MCF 10A (cell line): ENCODE data around the gene PIK3IP1. TPM values are rescaled to one million over a fixed set of nuclear protein-coding genes. Genes with fewer than 3 reads are reported as not detected.

Experiments
- BruUV-seq: library from RNA; stranded (reverse); fragments of 400-500 nt; replicated peaks from 2 replicates; lab custom pipeline; 2021; lab: Mats Ljungman, UMichigan
- CTCF ChIA-PET: fragments of 300-600 bp; sonication (Branson Sonifier 250); formaldehyde crosslinking; extraction: SDS; loops from one replicate; lab custom pipeline; 2021; ENCODE audit warnings: antibody characterized with exemption, inconsistent platforms; lab: Yijun Ruan, JAX
- POLR2A ChIA-PET: fragments of 300-600, 350-650 bp; sonication (Branson Sonifier 250); formaldehyde crosslinking; extraction: SDS; loops from one replicate; lab custom pipeline; 2020; ENCODE audit warnings: antibody characterized with exemption, inconsistent platforms; lab: Yijun Ruan, JAX
- DNase-seq: peaks from one replicate; pipeline ENCODE4 v3.0.0-alpha.2; 2018; ENCODE audit not compliant: unreplicated experiment
- H3K27ac Mint-ChIP-seq: one replicate; pipeline ENCODE4 v1.8.0; 2022; ENCODE audit warnings: mild to moderate bottlenecking, low read depth, mixed read lengths; ENCODE audit not compliant: unreplicated experiment
- H3K27me3 Mint-ChIP-seq: one replicate; pipeline ENCODE4 v1.8.0; 2022; ENCODE audit warnings: mixed read lengths; ENCODE audit not compliant: insufficient read depth, unreplicated experiment
- H3K36me3 Mint-ChIP-seq: one replicate; pipeline ENCODE4 v1.8.0; 2022; ENCODE audit warnings: mild to moderate bottlenecking, moderate library complexity, mixed read lengths; ENCODE audit not compliant: insufficient read depth, unreplicated experiment
- H3K4me1 Mint-ChIP-seq: one replicate; pipeline ENCODE4 v1.8.0; 2022; ENCODE audit warnings: mixed read lengths; ENCODE audit not compliant: insufficient read depth, unreplicated experiment
- H3K4me3 Mint-ChIP-seq: one replicate; pipeline ENCODE4 v1.8.0; 2022; ENCODE audit warnings: mild to moderate bottlenecking, moderate library complexity, mixed read lengths; ENCODE audit not compliant: unreplicated experiment
- H3K9me3 Mint-ChIP-seq: one replicate; pipeline ENCODE4 v1.8.0; 2022; ENCODE audit warnings: mixed read lengths; ENCODE audit not compliant: unreplicated experiment
- intact Hi-C: fragments of 100-400 bp; cut with micrococcal nuclease; formaldehyde crosslinking; loops from 2 replicates; pipeline ENCODE4 v1.14.1; 2022
- total RNA-seq: library from RNA; stranded (reverse); gene quantifications from 2 replicates; pipeline ENCODE4 v1.2.3, GENCODE V29; 2022
- TF ChIP-seq, protein P1 (sequence below): fragments of 200-600 bp; IDR thresholded peaks from one replicate; pipeline ENCODE4 v1.8.0; 2022; ENCODE audit warnings: antibody characterized with exemption, mild to moderate bottlenecking; ENCODE audit not compliant: unreplicated experiment

PIK3IP1 gene
- total RNA-seq, 1 experiment from 2014 or later, result 0.93 TPM

DNA sequence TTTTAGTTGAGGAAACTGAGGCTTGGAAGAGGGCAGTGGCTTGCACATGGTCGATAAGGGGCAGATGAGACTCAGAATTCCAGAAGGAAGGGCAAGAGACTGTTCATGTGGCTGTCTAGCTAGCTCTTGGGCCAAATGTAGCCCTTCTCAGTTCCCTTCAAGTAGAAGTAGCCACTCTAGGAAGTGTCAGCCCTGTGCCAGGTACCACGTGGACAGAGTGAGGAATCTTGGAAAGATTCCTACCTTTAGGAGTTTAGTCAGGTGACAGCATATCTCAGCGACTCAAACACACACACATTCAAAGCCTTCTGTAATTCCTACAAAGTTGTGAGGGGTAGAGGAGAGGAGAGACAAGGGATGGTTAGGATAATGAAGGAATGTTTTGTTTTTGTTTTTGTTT is 18.3 kb downstream of the PIK3IP1 start:
- Mint-ChIP-seq H3K27ac (no peak overlapping the region), H3K4me3 (no peak overlapping the region), H3K36me3 (peaks cover 99% of the 10 kb centered on the region), H3K27me3 (no peaks in the 10 kb centered on the region), H3K4me1 (peaks cover 8% of the 10 kb centered on the region), H3K9me3 (no peaks in the 10 kb centered on the region)
- no TSS peak for BruUV-seq
- ChIA-PET POLR2A (interaction anchor here (0.9 to 11.6 kb wide), 8 partner anchors 8 to 74 kb away, joined by 3 to 188 read pairs (median 8); partner anchors contain the start of gene PIK3IP1), CTCF (interaction anchor here (0.6 to 5.3 kb wide), 16 partner anchors 8 to 1804 kb away, joined by 3 to 55 read pairs (median 11); partner anchors contain the start of genes LIMK2 and RNF185)
- intact Hi-C loops, result no loop called here
- TF ChIP-seq, protein P1, sequence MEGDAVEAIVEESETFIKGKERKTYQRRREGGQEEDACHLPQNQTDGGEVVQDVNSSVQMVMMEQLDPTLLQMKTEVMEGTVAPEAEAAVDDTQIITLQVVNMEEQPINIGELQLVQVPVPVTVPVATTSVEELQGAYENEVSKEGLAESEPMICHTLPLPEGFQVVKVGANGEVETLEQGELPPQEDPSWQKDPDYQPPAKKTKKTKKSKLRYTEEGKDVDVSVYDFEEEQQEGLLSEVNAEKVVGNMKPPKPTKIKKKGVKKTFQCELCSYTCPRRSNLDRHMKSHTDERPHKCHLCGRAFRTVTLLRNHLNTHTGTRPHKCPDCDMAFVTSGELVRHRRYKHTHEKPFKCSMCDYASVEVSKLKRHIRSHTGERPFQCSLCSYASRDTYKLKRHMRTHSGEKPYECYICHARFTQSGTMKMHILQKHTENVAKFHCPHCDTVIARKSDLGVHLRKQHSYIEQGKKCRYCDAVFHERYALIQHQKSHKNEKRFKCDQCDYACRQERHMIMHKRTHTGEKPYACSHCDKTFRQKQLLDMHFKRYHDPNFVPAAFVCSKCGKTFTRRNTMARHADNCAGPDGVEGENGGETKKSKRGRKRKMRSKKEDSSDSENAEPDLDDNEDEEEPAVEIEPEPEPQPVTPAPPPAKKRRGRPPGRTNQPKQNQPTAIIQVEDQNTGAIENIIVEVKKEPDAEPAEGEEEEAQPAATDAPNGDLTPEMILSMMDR, result no peak
- DNase-seq, result no peak

DNA sequence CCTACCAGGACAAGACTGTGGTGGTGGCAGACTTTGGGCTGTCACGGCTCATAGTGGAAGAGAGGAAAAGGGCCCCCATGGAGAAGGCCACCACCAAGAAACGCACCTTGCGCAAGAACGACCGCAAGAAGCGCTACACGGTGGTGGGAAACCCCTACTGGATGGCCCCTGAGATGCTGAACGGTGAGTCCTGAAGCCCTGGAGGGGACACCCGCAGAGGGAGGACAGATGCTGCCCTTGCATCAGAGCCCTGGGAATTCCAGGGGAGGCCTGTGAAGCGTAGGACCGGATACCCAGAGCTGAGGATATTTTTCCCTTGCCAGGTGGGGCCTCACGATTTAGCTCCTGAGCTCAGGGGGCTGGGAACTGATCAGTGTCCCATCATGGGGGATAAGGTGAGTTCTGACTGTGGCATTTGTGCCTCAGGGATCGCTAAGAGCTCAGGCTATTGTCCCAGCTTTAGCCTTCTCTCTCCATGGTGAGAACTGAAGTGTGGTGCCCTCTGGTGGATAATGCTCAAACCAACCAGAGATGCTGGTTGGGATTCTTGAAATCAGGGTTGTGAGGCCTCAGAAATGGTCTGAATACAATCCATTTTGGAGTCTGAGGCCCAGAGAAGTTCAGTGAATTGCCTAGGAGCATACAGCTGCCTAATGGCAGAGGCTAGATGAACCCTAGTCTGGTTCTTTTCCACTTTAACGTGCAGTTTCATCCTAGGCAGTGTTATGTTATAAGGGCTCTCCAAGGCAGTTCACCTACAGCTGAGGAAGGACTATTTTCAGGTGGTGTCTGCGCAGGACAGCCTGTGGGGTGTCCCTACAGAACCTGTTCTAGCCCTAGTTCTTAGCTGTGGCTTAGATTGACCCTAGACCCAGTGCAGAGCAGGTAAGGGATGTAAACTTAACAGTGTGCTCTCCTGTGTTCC is 19.5 kb downstream of the PIK3IP1 start:
- BruUV-seq, result no TSS peak
- Mint-ChIP-seq H3K36me3 (peaks cover 99% of the 10 kb centered on the region), H3K27ac (no peak overlapping the region), H3K4me3 (no peak overlapping the region), H3K9me3 (no peaks in the 10 kb centered on the region), H3K27me3 (no peaks in the 10 kb centered on the region), H3K4me1 (peaks cover 8% of the 10 kb centered on the region)
- DNase-seq, result peak; percentile 76
- POLR2A ChIA-PET, result interaction anchor here (0.5 to 11.6 kb wide), 11 partner anchors 9 to 113 kb away, joined by 3 to 188 read pairs (median 5); partner anchors contain the start of genes PIK3IP1 and RNF185
- intact Hi-C loops, result loop anchor here (1.0 to 2.0 kb wide), 3 partner anchors 60 to 165 kb away; partner anchors contain the start of genes LIMK2, RNF185 and SELENOM
- TF ChIP-seq, protein P1, result peak; percentile 66
- CTCF ChIA-PET, result interaction anchor here (0.6 to 5.3 kb wide), 31 partner anchors 9 to 326 kb away, joined by 3 to 55 read pairs (median 4); partner anchors contain the start of genes LIMK2, RNF185 and SELENOM

DNA sequence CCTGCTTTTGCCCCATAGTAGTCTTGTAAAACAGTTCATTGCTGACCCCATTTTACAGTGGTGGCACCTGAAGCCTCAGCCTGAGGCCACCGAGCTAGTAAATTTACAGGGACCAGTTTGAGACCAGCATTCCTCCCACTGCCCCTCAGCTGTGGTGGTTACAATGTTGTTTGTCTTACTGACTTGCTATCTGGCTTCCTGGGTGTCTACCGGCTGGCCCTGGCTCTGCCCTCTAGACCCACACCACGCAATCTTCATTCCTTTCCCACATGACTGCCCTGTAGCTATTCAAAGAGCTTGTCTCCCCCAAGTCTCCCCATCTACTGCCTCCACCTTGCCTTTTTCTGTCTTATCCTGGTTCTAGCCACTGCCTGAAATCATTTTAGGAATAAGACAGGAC is 20.8 kb downstream of the PIK3IP1 start:
- no TSS peak for BruUV-seq
- Mint-ChIP-seq H3K4me1 (peaks cover 8% of the 10 kb centered on the region), H3K27me3 (no peaks in the 10 kb centered on the region), H3K36me3 (peaks cover 100% of the 10 kb centered on the region), H3K9me3 (no peaks in the 10 kb centered on the region), H3K27ac (peak overlapping the region; percentile 67), H3K4me3 (no peak overlapping the region)
- intact Hi-C loops, result no loop called here
- ChIA-PET CTCF (interaction anchor here (0.9 to 5.3 kb wide), 8 partner anchors 9 to 61 kb away, joined by 3 to 55 read pairs (median 16); partner anchors contain the start of gene LIMK2), POLR2A (interaction anchor here (1.0 to 11.6 kb wide), 5 partner anchors 8 to 28 kb away, joined by 4 to 188 read pairs (median 7); no protein-coding TSS in a partner anchor)
- TF ChIP-seq, protein P1, result no peak
- DNase-seq, result no peak
